Activated naive CD4-positive, alpha-beta T cell treated with anti-CD3 and anti-CD28 coated beads, Interleukin-2, amount 10 ng/mL, durations not matched to agents 7 days and 5 days (primary cell): ENCODE measurements around the gene EFNA1.

Source experiments
- CTCF ChIA-PET: fragments of 350-600 bp; sonication (Branson Sonifier 250); formaldehyde crosslinking; loops from one replicate; lab custom pipeline; 2021; ENCODE audit warnings: antibody characterized with exemption; lab: Charles Lee
- DNase-seq: peaks from one replicate; pipeline ENCODE4 v3.0.0-alpha.2; 2020
- H3K27ac Mint-ChIP-seq: one replicate; pipeline ENCODE4 v1.8.0; 2021; ENCODE audit warnings: mild to moderate bottlenecking, moderate library complexity, mixed read lengths
- H3K27me3 Mint-ChIP-seq: one replicate; pipeline ENCODE4 v1.8.0; 2021; ENCODE audit warnings: mild to moderate bottlenecking, mixed read lengths
- H3K36me3 Mint-ChIP-seq: one replicate; pipeline ENCODE4 v1.8.0; 2021; ENCODE audit warnings: mixed read lengths
- H3K4me1 Mint-ChIP-seq: one replicate; pipeline ENCODE4 v1.8.0; 2021; ENCODE audit warnings: mixed read lengths
- H3K4me3 Mint-ChIP-seq: one replicate; pipeline ENCODE4 v1.8.0; 2021; ENCODE audit warnings: mild to moderate bottlenecking, moderate library complexity, mixed read lengths
- H3K9me3 Mint-ChIP-seq: one replicate; pipeline ENCODE4 v1.8.0; 2021; ENCODE audit warnings: mixed read lengths

Gene EFNA1

DNA sequence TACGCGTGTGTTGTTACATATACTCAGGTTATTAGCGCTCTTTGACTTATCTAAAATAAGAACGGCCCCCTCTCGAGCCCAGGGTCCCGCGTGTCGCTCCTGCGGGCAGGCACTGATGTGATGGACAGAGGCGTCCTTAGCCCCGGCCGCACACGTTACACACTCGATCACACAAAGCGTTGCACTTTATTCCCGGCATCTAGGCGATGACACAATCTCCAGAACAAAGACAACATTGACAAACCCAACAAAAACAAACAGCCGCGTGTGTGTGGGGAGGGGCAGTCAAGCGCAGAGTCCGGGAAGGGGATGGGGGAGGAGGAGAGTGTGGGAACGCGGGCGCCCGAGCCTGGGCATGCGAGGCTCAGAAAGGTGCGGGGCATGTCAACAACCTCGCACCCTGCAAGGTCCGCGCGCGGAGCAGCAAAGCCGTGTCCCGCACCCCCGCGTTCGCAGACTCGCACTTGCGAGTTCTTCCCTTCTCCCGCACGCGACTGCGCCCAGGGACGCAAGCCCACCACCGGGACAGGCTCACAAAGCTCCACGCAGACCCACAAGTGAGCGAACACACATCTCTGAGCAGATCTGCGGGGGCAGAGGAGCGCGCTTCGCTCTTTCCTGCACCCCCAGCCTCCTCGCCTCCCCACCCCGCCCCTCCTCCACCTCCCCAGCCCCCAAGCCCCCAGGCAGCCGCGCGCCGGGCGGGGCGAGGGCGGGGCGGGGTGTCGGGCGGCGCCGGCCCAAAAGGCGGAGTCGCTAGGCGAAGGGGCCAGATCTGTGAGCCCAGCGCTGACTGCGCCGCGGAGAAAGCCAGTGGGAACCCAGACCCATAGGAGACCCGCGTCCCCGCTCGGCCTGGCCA is at the start of gene EFNA1:
EFNA1 (plus strand) TSS at position 772 of the 862 bp plus-strand sequence. CDS start 102 bp downstream, outside the sequence.
- H3K4me1 Mint-ChIP-seq, result peaks cover 30% of the 10 kb centered on the region
- H3K9me3 Mint-ChIP-seq, result no peaks in the 10 kb centered on the region
- CTCF ChIA-PET, result no interaction called here
- H3K4me3 Mint-ChIP-seq, result peak within 1 kb of the TSS; percentile 61
- no peaks in the 10 kb centered on the region for H3K36me3 Mint-ChIP-seq
- H3K27ac Mint-ChIP-seq, result no peak within 1 kb of the TSS
- DNase-seq, result peak; percentile 66
- H3K27me3 Mint-ChIP-seq, result peaks cover 86% of the 10 kb centered on the region

GRCh38 chr1:155078469-155079209 is 49.0 kb upstream of the EFNA1 start, which contains the start of gene EFNA3:
Gene EFNA3 (plus strand): TSS chr1:155078837. CDS start chr1:155078942, 105 bp downstream.
- H3K27ac Mint-ChIP-seq, result peak within 1 kb of the TSS; percentile 68
- peaks cover 76% of the 10 kb centered on the region for H3K4me1 Mint-ChIP-seq
- H3K27me3 Mint-ChIP-seq, result peaks cover 76% of the 10 kb centered on the region
- CTCF ChIA-PET, result interaction anchor here (0.8 to 1.5 kb wide), 5 partner anchors 8 to 89 kb away, joined by 3 to 4 read pairs (median 3); no protein-coding TSS in a partner anchor
- peak; percentile 73 for DNase-seq
- no peaks in the 10 kb centered on the region for H3K9me3 Mint-ChIP-seq
- H3K36me3 Mint-ChIP-seq, result peaks cover 6% of the 10 kb centered on the region
- peak within 1 kb of the TSS; percentile 73 for H3K4me3 Mint-ChIP-seq

GRCh38 chr1:155079210-155079486 is 48.5 kb upstream of the EFNA1 start:
- no peaks in the 10 kb centered on the region for H3K9me3 Mint-ChIP-seq
- peak overlapping the region; percentile 73 for H3K4me3 Mint-ChIP-seq
- H3K27me3 Mint-ChIP-seq, result peaks cover 78% of the 10 kb centered on the region
- H3K36me3 Mint-ChIP-seq, result peaks cover 6% of the 10 kb centered on the region
- no peak for DNase-seq
- peak overlapping the region; percentile 68 for H3K27ac Mint-ChIP-seq
- H3K4me1 Mint-ChIP-seq, result peaks cover 77% of the 10 kb centered on the region
- CTCF ChIA-PET, result interaction anchor here (0.8 to 1.5 kb wide), 5 partner anchors 8 to 35 kb away, joined by 3 to 4 read pairs (median 3); no protein-coding TSS in a partner anchor

DNA sequence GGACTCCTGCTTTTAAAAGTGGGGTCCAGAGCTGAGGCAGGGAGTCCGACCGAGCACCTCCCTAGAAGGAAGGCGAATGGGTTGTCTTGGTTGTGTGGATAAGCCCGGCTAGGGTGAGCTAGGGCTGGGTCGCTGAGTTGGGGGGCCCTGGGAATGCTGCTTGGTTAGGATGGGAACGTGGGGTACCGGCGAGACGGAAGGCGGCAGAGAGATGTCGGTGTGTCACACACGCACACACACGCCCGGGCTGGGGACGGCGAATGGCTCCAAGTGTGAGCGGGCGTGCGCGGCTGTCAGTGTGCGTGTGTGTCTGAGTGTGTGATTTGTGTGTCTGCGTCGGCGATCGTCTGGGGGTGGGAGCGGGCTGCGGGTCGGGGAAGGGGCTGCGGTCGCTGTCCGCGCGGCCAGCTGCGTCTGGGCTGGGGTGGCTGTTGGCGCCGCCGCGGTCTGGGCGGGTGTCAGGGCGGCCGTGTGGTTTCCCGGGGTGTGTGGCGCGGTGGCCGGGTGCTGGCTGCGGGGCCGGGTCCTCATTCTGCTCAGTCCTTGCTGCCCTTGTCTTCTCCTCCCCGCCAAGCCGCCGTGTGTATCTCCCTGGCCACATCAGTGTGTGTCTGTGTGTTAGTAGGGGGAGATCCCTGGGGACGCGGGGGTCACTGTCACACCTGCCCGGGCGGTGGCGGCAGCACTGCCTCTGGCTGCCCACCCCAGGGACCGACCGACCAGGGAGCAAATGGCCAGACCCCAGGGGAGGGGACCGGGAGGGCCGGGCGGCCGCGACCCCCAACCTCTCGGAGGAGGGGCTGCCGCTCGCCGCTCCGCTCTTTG is 48.0 kb upstream of the EFNA1 start:
- Mint-ChIP-seq H3K9me3 (no peaks in the 10 kb centered on the region), H3K27ac (peak overlapping the region; percentile 68), H3K36me3 (peaks cover 6% of the 10 kb centered on the region), H3K4me3 (peak overlapping the region; percentile 73), H3K4me1 (peaks cover 77% of the 10 kb centered on the region), H3K27me3 (peaks cover 83% of the 10 kb centered on the region)
- CTCF ChIA-PET, result interaction anchor here (0.8 to 1.7 kb wide), 6 partner anchors 9 to 36 kb away, joined by 3 to 9 read pairs (median 3); partner anchors contain the start of gene EFNA4
- peak; percentile 35 for DNase-seq

DNA sequence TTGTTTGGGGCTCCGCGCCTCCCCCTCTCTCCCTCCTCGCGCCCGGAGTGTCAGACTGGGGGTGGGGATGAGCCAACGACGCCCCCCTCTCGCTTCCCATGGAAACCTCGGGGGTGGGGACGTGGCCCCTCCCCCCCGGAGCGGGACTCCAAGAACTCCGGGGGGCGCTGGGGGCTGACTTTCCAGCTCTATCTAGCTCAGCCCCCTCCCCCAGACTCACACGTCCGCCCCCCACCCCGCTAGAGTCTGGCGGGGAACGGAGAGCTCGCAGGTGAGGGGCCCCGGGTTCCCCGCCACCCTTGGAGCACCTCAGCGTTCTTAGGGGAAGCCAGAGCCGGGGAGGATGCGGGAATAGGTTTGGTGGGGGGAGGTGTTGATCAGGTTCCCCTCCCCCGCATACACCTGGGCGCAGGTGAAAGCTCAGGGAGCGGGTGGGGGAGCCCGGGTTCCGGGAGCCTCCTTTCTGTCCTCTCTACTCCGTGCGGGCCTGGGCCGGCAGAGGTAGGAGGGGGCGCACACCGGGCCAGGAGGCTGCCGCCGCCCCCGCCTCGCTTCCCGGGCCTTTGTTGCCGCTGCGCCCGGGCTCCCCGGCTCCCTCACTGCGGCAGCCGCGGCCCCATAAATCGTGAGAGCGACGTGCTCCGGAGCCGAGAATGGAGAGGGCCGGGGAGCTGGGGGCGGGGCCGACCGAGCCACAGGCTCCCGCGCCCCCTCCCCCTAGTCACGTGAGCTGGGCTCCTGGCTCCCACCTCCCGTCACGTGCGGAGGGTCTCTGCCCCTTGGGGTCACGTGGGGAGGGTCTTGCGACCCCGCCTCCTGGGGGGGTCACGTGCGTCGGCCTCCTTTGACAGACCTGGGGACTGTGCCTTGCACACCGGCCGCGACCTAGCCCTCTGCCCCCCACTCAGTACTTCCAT is 47.1 kb upstream of the EFNA1 start:
- Mint-ChIP-seq H3K27ac (no peak overlapping the region), H3K36me3 (peaks cover 6% of the 10 kb centered on the region), H3K4me1 (peaks cover 75% of the 10 kb centered on the region), H3K27me3 (peaks cover 85% of the 10 kb centered on the region), H3K9me3 (no peaks in the 10 kb centered on the region), H3K4me3 (no peak overlapping the region)
- CTCF ChIA-PET, result interaction anchor here (0.8 to 1.7 kb wide), 6 partner anchors 10 to 40 kb away, joined by 3 to 9 read pairs (median 3); partner anchors contain the start of gene EFNA4
- DNase-seq, result peak; percentile 65

DNA sequence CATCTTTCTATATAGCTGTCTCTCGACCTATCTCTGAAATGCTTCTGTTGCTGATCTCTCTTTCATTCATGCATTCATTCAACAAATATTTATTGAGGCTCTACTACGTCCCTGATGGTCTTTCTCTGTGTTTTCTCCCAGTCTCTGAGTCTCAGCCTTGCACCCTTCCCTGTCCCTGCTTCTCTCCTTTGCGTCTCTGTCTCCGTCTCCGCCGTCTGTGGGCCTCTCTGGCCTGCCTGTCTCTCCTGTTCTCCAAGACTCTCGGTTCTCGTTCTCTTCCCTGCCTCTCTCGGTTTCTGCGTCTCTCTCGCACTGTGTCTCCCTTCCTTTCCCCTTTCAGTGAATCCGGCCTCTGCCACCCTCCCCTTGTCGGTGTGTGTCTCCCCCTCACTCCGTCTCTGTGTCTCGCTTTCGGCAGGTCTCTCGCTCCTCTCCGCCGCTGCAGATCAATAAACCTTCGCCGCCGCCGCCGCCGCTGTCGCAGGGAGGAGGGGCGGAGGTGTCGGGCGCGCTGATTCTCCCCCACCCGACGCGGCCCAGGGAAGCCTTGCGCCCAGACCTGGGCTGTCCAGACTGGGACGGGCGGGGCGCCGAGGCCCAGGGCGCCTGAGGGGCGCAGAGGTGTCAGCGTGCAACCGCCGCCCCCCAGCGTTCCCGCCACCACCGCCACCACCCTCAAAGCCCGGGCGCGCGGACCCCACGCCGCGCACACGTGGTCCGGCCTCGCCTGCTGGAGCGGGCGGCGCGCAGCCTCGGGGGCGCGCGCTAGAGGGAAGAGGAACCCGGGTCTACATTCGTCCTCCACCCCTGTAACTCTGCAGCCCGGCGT is 46.0 kb upstream of the EFNA1 start:
- DNase-seq, result peak; percentile 53
- H3K27me3 Mint-ChIP-seq, result peaks cover 82% of the 10 kb centered on the region
- H3K27ac Mint-ChIP-seq, result no peak overlapping the region
- CTCF ChIA-PET, result interaction anchor here (0.8 to 4.0 kb wide), 5 partner anchors 12 to 41 kb away, joined by 3 to 140 read pairs (median 3); partner anchors contain the start of gene EFNA4
- H3K4me1 Mint-ChIP-seq, result peaks cover 71% of the 10 kb centered on the region
- peak overlapping the region; percentile 47 for H3K4me3 Mint-ChIP-seq
- H3K36me3 Mint-ChIP-seq, result peaks cover 6% of the 10 kb centered on the region
- H3K9me3 Mint-ChIP-seq, result no peaks in the 10 kb centered on the region

- H3K27me3 Mint-ChIP-seq, result peaks cover 74% of the 10 kb centered on the region
- CTCF ChIA-PET, result interaction anchor here (0.7 to 4.0 kb wide), 2 partner anchors 17 to 29 kb away, joined by 3 to 140 read pairs; partner anchors contain the start of gene EFNA4
- peak overlapping the region; percentile 55 for H3K4me3 Mint-ChIP-seq
- DNase-seq, result peak; percentile 59
- H3K36me3 Mint-ChIP-seq, result peaks cover 11% of the 10 kb centered on the region
- peaks cover 63% of the 10 kb centered on the region for H3K4me1 Mint-ChIP-seq
- no peaks in the 10 kb centered on the region for H3K9me3 Mint-ChIP-seq
- H3K27ac Mint-ChIP-seq, result no peak overlapping the region
Observed at GRCh38 chr1:155082301-155083051, 45.2 kb upstream of the EFNA1 start.

GRCh38 chr1:155083052-155083541 is 44.6 kb upstream of the EFNA1 start:
- H3K9me3 Mint-ChIP-seq, result no peaks in the 10 kb centered on the region
- peaks cover 58% of the 10 kb centered on the region for H3K4me1 Mint-ChIP-seq
- no peak overlapping the region for H3K4me3 Mint-ChIP-seq
- no peak overlapping the region for H3K27ac Mint-ChIP-seq
- CTCF ChIA-PET, result interaction anchor here (0.7 to 4.0 kb wide), 4 partner anchors 8 to 66 kb away, joined by 3 to 140 read pairs (median 9); partner anchors contain the start of gene EFNA4
- H3K27me3 Mint-ChIP-seq, result peaks cover 68% of the 10 kb centered on the region
- no peak for DNase-seq
- peaks cover 11% of the 10 kb centered on the region for H3K36me3 Mint-ChIP-seq

DNA sequence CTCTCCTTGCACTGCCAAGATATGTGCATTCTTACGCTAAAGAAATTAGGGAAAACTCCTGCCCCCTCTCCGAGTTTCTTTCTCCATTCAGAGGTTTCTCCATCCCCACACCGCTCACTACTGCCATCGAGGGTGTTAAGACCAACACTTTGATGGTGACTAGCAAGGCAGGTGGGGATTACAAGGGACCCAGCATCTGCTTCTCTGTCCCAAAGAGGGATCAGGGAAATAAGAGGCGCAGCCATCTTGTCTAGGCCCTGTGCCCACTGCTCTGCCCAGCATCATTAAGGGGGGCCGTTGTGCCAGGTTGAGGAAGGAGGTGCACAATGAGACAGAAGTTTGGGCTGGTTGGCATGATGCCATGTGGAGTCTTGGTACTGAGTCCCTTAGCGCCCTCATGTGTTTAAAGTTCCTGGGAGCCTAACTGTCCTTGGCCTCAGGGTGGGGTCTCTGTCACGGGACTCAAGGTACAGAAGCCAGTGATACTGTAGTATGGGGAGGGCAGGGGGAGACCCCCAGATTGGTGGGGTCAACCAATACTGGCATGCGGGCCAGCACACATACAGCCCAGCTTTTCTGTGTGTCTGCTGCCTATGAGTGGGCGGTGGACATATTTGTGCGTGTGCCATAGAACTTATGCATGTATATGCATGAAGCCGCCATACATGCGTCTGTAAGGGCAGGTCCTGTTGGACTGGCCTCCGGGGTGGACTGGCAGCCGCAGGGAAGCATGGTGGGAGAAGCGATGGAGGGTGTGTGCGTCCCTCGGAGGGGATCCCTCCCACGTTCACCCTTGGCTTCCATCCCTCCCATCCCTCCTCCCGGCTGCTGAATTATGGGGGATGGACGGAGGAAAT is 43.6 kb upstream of the EFNA1 start:
- peaks cover 66% of the 10 kb centered on the region for H3K27me3 Mint-ChIP-seq
- DNase-seq, result peak; percentile 58
- peaks cover 11% of the 10 kb centered on the region for H3K36me3 Mint-ChIP-seq
- CTCF ChIA-PET, result interaction anchor here (1.0 to 4.0 kb wide), 22 partner anchors 9 to 340 kb away, joined by 3 to 140 read pairs (median 5); partner anchors contain the start of genes ADAM15, EFNA4, FLAD1 and KRTCAP2
- no peaks in the 10 kb centered on the region for H3K9me3 Mint-ChIP-seq
- H3K4me1 Mint-ChIP-seq, result peaks cover 54% of the 10 kb centered on the region
- peak overlapping the region; percentile 82 for H3K4me3 Mint-ChIP-seq
- peak overlapping the region; percentile 60 for H3K27ac Mint-ChIP-seq

- Mint-ChIP-seq H3K36me3 (peaks cover 9% of the 10 kb centered on the region), H3K27me3 (peaks cover 60% of the 10 kb centered on the region), H3K4me1 (peaks cover 45% of the 10 kb centered on the region), H3K9me3 (no peaks in the 10 kb centered on the region), H3K27ac (peak overlapping the region; percentile 92), H3K4me3 (peak overlapping the region; percentile 82)
- peak; percentile 94 for DNase-seq
- CTCF ChIA-PET, result interaction anchor here (0.6 to 4.0 kb wide), 36 partner anchors 10 to 605 kb away, joined by 3 to 140 read pairs (median 5); partner anchors contain the start of genes ADAM15, EFNA4, FLAD1 and KRTCAP2
Observed at GRCh38 chr1:155084722-155085503, 42.8 kb upstream of the EFNA1 start.
